Glutamatergic neuron (in vitro differentiated cells): ENCODE results near the gene CYTIP. TPM values are rescaled to one million over a fixed set of nuclear protein-coding genes. Genes with fewer than 3 reads are reported as not detected.

Source experiments
- DNase-seq: peaks from one replicate; pipeline ENCODE4 v3.0.0; 2022
- H3K27ac Mint-ChIP-seq: one replicate; pipeline ENCODE4 v1.8.0; 2020; ENCODE audit warnings: mild to moderate bottlenecking, mixed read lengths, inconsistent platforms; ENCODE audit not compliant: unreplicated experiment
- H3K27me3 Mint-ChIP-seq: one replicate; pipeline ENCODE4 v1.8.0; 2020; ENCODE audit warnings: mild to moderate bottlenecking, moderate library complexity, mixed read lengths, inconsistent platforms; ENCODE audit not compliant: unreplicated experiment
- H3K36me3 Mint-ChIP-seq: one replicate; pipeline ENCODE4 v1.8.0; 2020; ENCODE audit warnings: mild to moderate bottlenecking, mixed read lengths, inconsistent platforms; ENCODE audit not compliant: unreplicated experiment
- H3K4me1 Mint-ChIP-seq: one replicate; pipeline ENCODE4 v1.8.0; 2020; ENCODE audit warnings: mild to moderate bottlenecking, low read depth, mixed read lengths, inconsistent platforms; ENCODE audit not compliant: unreplicated experiment
- H3K4me3 Mint-ChIP-seq: one replicate; pipeline ENCODE4 v1.8.0; 2020; ENCODE audit warnings: mild to moderate bottlenecking, mixed read lengths, inconsistent platforms; ENCODE audit not compliant: unreplicated experiment
- H3K9me3 Mint-ChIP-seq: one replicate; pipeline ENCODE4 v1.8.0; 2020; ENCODE audit warnings: mild to moderate bottlenecking, moderate library complexity, mixed read lengths, inconsistent platforms; ENCODE audit not compliant: unreplicated experiment
- total RNA-seq: library from RNA; stranded (reverse); fragmentation: NEBNext Ultra II Directional; extraction: Animal tissue kit (Norgen Biotek cat#: 25700); gene quantifications from one replicate; pipeline ENCODE4 v1.2.1, GENCODE V29; 2021; ENCODE audit not compliant: unreplicated experiment
- TF ChIP-seq, protein P1 (sequence below): fragments of 200-600 bp; sonication (generic); IDR thresholded peaks from one replicate; pipeline ENCODE4 v1.5.0; 2021; ENCODE audit not compliant: partially characterized antibody, unreplicated experiment

The CYTIP gene
- total RNA-seq, 1 donor from 2014 or later, result not detected

DNA sequence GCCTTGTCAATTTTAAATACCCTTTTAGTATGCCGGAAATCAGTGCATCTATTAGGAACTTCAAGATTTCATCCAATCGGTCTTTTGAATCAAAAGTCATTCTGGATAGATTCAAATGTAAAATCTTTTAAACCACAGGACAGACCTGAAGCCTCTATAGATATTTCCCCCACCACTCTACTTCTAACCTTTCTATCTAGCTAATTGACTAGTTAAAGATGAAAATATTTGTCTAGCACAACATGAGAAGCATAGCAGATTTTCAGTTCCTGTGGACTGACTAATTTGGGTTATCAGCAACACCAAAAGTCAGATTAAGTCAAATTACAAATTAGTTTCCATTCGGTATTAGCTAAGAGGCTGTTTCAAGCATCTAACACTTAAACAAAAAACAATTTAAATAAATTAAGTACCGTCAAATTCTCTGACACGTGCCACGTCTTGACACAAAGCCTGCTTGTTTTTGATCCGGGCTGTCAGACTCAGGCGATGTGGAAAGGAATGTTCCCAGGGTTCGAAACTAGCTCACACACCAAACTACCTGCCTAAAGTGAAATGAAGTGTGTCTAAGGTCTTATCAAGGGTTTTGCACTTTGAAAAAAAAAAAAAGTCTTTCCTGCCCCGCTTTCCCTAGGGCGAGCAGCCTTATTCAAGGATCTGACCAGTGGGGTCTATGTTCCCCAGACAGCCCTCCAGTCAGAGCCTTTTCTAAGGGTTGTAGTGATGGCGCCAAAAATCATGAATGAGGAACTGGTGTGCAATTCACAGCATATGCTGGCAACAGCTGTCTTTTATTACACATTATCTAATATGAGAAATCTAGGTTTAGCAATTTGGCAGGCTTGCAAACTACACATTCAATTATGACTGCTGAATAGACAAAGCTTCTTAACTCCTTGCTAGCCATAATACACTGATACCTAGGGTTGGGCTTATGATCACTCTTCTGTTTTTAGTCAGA is 4.7 kb downstream of the CYTIP start:
- TF ChIP-seq, protein P1, sequence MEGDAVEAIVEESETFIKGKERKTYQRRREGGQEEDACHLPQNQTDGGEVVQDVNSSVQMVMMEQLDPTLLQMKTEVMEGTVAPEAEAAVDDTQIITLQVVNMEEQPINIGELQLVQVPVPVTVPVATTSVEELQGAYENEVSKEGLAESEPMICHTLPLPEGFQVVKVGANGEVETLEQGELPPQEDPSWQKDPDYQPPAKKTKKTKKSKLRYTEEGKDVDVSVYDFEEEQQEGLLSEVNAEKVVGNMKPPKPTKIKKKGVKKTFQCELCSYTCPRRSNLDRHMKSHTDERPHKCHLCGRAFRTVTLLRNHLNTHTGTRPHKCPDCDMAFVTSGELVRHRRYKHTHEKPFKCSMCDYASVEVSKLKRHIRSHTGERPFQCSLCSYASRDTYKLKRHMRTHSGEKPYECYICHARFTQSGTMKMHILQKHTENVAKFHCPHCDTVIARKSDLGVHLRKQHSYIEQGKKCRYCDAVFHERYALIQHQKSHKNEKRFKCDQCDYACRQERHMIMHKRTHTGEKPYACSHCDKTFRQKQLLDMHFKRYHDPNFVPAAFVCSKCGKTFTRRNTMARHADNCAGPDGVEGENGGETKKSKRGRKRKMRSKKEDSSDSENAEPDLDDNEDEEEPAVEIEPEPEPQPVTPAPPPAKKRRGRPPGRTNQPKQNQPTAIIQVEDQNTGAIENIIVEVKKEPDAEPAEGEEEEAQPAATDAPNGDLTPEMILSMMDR, result no peak

DNA sequence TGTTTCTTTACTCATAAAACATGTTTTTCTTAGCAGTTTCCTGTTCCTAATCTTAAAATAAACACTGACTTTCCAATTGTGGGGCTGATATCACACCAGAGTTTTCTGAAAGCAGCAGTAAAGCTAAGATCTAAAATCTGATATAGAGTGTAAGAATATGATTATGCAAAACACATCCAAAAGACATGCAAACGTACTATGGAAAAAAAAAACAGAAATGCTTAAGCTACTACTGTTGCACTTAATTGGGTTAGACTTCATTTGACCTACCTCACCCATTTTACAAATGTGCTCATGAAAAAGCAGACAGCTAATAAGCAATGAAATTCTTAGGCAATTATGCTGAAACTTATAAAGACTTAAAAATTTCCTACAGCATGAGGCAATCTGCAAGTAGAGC is 10.5 kb downstream of the CYTIP start:
- peaks cover 2% of the 10 kb centered on the region for H3K9me3 Mint-ChIP-seq
- H3K4me3 Mint-ChIP-seq, result no peak overlapping the region
- TF ChIP-seq, protein P1, result no peak
- H3K36me3 Mint-ChIP-seq, result no peaks in the 10 kb centered on the region
- no peak overlapping the region for H3K27ac Mint-ChIP-seq
- no peak for DNase-seq
- H3K4me1 Mint-ChIP-seq, result peaks cover 1% of the 10 kb centered on the region
- H3K27me3 Mint-ChIP-seq, result peaks cover 3% of the 10 kb centered on the region

More for the DNA sequence above, 4.7 kb downstream of the CYTIP start:
- Mint-ChIP-seq H3K9me3 (no peaks in the 10 kb centered on the region), H3K36me3 (no peaks in the 10 kb centered on the region), H3K4me3 (no peak overlapping the region), H3K27ac (no peak overlapping the region), H3K4me1 (no peaks in the 10 kb centered on the region), H3K27me3 (no peaks in the 10 kb centered on the region)
- no peak for DNase-seq

DNA sequence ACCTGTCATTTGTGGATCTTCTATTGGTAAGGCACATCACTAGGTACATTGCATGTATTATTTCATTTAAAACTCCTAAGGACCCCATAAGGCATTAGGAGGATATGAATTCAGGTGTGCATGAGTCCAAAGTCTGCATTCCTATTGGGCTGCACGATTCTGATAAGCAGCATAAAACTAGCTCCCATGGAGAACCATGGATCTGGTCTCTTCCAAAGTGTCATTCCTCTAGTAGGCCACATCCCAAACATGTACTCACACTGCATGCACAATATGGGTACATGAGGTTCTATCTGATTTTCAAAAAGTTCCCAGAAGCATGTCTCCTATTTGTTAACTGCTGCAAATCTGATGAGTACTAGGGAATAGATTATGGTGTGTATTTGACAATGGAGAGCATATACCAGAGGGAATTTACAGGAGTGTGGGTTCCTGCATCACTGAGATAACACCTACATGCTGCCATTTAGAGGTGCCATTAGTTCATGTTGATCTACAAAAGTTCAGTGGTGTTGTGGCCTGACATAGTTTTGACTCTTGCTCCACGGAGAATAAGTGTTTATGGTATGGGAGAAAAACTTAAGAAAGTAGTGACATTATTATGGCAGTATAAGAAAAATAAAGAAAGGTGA is 11.3 kb downstream of the CYTIP start:
- H3K4me1 Mint-ChIP-seq, result peaks cover 1% of the 10 kb centered on the region
- DNase-seq, result no peak
- H3K36me3 Mint-ChIP-seq, result no peaks in the 10 kb centered on the region
- no peak overlapping the region for H3K27ac Mint-ChIP-seq
- H3K4me3 Mint-ChIP-seq, result no peak overlapping the region
- TF ChIP-seq, protein P1, result no peak
- H3K9me3 Mint-ChIP-seq, result peaks cover 2% of the 10 kb centered on the region
- H3K27me3 Mint-ChIP-seq, result peaks cover 4% of the 10 kb centered on the region

DNA sequence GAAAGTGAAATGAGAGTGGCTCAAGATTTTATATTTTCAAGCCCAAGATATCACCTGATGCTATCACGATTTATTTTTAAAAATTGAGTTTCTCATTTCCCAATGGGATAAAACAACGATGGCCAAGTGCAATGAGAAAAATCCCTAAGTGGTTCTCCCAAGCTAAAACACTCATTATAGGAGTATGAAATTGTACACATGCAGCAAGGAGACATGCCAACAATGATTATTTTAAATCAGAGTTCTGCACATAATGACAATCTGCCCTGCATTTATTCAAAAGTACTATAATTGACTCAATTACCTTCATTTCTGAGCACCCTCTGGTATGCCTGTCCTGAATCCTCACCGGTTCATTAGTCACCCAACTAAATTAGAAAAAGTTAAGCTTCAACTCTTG is 12.7 kb downstream of the CYTIP start:
- Mint-ChIP-seq H3K9me3 (peaks cover 3% of the 10 kb centered on the region), H3K27ac (no peak overlapping the region), H3K4me3 (no peak overlapping the region), H3K27me3 (peaks cover 4% of the 10 kb centered on the region), H3K36me3 (peaks cover 7% of the 10 kb centered on the region), H3K4me1 (peaks cover 1% of the 10 kb centered on the region)
- DNase-seq, result no peak
- TF ChIP-seq, protein P1, result no peak
